Epithelial cell of esophagus (primary cell): ENCODE results near the gene KCNMA1.
A peak's percentile ranks its signal among the peaks of the same experiment; 100 is the strongest.

Experiments
- DNase-seq: peaks from one replicate; pipeline ENCODE4 v3.0.0; 2010; ENCODE audit warnings: low read depth
- H3K4me3 ChIP-seq: 2 replicates; pipeline ENCODE4 v1.5.1; 2011; ENCODE audit warnings: mild to moderate bottlenecking, low read length, control low read depth
- TF ChIP-seq, protein P1 (sequence below): IDR thresholded peaks from 2 replicates; pipeline ENCODE4 v1.5.1; 2011; ENCODE audit warnings: low read depth, mild to moderate bottlenecking, low read length, control low read depth, inconsistent platforms; ENCODE audit not compliant: insufficient read depth; ENCODE audit errors: missing control alignments

Gene KCNMA1

DNA sequence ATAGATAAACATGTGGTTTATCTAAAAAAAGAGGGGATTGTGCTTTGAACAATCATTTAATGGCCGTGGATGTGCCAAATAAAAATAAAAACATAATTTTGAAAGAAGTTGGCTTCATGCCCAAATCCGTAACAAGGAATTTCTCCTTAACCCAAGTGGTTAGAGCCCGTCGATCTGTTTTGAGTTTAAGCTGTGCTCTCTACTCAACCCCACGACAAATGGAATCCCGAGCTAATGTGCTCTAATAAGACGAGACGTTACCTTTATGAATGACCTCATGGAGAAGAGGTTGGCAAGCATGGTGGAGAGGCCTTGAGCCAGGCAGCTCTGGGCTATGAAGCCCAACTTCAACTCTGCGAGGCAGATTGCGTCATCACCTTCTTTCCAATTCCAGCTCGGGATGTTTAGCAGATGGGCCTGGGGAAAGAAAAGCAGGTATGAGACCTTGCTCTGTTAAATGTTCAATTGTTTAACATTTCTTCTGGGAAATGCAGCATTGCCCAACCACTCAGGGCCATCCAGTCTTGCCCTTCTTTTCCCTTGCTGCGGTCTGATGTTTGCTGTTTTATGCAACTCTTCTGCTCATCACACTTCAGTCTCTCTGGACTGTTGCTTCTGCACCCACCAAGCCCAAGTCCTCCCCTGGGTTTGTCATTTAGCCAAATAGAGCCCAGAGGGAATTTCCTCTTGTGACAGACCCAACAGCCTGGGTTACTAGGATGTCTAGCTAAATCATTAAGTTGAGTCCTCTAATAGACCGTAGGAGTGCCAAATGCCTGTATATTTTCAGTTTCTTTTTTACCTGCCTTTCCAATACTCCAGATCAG is 564.6 kb downstream of the KCNMA1 start:
- H3K4me3 ChIP-seq, result no peak overlapping the region
- peak; percentile 2 for DNase-seq
- TF ChIP-seq, protein P1, sequence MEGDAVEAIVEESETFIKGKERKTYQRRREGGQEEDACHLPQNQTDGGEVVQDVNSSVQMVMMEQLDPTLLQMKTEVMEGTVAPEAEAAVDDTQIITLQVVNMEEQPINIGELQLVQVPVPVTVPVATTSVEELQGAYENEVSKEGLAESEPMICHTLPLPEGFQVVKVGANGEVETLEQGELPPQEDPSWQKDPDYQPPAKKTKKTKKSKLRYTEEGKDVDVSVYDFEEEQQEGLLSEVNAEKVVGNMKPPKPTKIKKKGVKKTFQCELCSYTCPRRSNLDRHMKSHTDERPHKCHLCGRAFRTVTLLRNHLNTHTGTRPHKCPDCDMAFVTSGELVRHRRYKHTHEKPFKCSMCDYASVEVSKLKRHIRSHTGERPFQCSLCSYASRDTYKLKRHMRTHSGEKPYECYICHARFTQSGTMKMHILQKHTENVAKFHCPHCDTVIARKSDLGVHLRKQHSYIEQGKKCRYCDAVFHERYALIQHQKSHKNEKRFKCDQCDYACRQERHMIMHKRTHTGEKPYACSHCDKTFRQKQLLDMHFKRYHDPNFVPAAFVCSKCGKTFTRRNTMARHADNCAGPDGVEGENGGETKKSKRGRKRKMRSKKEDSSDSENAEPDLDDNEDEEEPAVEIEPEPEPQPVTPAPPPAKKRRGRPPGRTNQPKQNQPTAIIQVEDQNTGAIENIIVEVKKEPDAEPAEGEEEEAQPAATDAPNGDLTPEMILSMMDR, result no peak

DNA sequence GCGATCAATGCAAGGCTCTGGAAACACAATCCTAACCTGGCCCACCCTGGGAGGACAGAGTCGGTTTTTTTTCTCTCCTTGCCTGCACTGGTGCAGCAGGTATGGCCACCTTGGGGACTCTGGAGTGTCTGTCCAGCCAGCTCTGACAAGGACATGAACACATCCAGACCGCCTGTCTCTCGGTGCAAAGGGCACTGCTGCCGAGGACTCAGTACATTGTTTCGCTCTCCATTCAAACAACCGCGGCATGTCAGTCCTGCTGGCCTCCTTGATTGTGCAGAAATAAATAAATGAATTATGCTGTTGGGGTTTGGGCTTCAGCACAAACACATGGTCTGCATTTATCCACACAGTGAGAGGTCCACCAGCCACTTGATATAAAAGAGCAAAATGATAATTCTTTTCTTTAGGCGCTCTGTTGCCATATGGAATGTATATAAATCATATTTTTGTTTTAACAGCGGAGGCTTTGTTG is 565.2 kb downstream of the KCNMA1 start:
- no peak for DNase-seq

DNA sequence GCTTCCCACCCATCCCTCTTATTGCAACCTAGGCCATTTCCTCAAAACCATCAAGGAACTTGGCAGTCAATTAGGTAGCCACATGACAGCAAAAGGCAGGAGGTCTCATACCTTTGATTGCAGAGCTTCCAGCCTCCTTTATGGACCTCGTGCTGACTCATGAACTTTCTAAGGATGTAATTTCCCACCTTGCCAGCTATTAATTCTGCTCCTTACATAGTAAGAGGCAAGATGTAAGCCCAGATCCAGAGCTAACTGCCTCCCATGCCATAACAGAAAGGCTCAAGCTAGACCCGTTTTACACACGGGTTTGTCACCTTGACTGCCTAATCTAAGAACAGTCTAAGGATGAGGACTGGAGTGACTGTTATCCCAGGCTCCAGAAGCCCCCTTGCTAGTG is 565.7 kb downstream of the KCNMA1 start:
- H3K4me3 ChIP-seq, result no peak overlapping the region
- TF ChIP-seq, protein P1, result no peak
- DNase-seq, result no peak

More for the DNA sequence above, 565.2 kb downstream of the KCNMA1 start:
- TF ChIP-seq, protein P1, result no peak
- H3K4me3 ChIP-seq, result no peak overlapping the region

DNA sequence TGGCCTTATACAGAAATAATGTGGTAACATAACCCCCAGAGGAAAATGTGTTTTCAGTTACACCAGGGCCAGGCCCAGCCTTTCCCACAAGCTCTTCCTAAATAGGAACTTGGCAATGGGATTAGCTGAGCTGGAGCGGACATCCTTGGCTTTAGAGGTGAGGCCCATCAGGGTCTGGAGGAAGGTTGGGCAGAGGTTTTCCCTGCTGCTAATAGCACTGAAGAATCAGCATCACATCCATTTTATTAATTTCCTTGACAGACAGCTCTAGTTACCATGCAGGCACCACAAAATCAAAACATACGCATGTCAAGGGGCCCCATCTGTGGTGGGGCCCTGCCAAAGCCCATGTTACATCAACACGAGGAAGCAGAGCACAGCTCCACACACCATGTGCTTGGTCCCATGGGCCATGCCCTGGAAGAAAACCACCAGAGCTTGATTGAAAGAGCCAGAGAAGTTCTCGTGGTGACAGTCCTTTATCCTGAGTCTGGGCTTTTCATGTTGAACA is 566.6 kb downstream of the KCNMA1 start:
- no peak for DNase-seq
- TF ChIP-seq, protein P1, result no peak
- H3K4me3 ChIP-seq, result no peak overlapping the region

DNA sequence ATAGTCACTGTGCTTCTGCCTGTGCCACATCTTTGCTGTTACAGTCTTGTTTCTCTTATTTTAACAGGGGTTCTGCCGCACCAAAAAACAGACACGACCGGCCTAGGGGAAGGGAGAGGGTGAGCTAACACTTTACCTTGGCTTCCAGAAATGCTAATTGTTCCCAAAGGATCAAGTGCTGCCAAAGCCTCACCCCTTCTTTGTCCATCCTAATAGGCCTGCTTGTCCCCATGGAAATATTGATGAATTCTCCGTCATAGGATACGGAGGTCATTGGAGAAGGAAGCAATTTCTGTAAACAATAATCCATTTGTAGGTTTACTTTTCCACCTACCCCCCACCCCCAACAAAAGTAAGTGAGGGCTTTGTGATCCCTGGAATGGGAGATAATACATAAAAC is 567.3 kb downstream of the KCNMA1 start:
- TF ChIP-seq, protein P1, result no peak
- no peak for DNase-seq
- H3K4me3 ChIP-seq, result no peak overlapping the region

DNA sequence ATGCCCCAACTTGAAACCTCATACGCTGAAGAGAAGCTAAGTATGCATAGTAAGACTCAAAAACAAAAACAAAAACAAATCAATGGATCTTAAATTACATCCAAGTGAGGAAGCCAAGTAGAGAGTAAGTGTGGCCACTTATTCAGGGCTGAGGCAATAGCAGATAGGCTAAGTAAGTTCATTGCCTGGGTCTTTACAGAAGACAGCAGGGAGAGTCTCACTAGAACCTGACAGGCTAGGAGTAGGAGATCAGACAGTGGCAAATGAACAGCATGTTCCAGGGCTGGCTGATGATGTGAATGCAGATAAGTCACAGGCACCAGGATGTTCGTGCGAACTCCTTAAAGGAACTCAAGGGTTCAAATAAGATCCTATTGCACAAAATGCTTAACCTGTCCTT is 568.6 kb downstream of the KCNMA1 start:
- H3K4me3 ChIP-seq, result no peak overlapping the region
- TF ChIP-seq, protein P1, result no peak
- DNase-seq, result peak; percentile 5
